Cardiac fibroblast (primary cell): ENCODE data around the gene KHSRP.
"Not testable (repeated sequence)": the region's sequence is repeated elsewhere in the genome, so short reads cannot be mapped to it uniquely, and the experiment has no call there.

Experiments
- DNase-seq, 2 donors: peaks; one replicate each; pipeline versions ENCODE4 v3.0.0 to v3.0.0-alpha.2; 2010; ENCODE audit warnings: low read depth in 2 of 2
- H3K4me3 ChIP-seq, 2 donors: replicated peaks in 1 of 2; 1 replicate in 1 of 2; 2 replicates in 1 of 2; pipeline ENCODE4 v1.5.1; 2011; ENCODE audit warnings: low read depth in 2 of 2, low read length in 2 of 2, mild to moderate bottlenecking in 2 of 2, moderate library complexity in 1 of 2
- CTCF ChIP-seq: IDR thresholded peaks from one replicate; pipeline ENCODE4 v1.5.1; 2011; ENCODE audit warnings: low read depth, mild to moderate bottlenecking, low read length, inconsistent platforms

The KHSRP gene

GRCh38 chr19:6439743-6440142, 15.1 kb upstream of the KHSRP start:
- H3K4me3 ChIP-seq, result no peak overlapping the region
- DNase-seq, result no peak
- TF ChIP-seq CTCF, result no peak

- TF ChIP-seq CTCF, result no peak
- no peak within 1 kb of the TSS for H3K4me3 ChIP-seq
- no peak for DNase-seq
These were observed 9.1 kb upstream of the KHSRP start, which contains the start of gene SLC25A41 for GRCh38 chr19:6433663-6434062. Gene SLC25A41 (minus strand): TSS chr19:6433763. CDS start chr19:6433693, 70 bp downstream.

- no peak overlapping the region for H3K4me3 ChIP-seq
- TF ChIP-seq CTCF, result no peak
- DNase-seq, result no peak
These were observed 8.6 kb upstream of the KHSRP start for GRCh38 chr19:6433165-6433564.

GRCh38 chr19:6431891-6432290, 7.3 kb upstream of the KHSRP start:
- DNase-seq, result no peak
- H3K4me3 ChIP-seq, result no peak overlapping the region
- no peak for TF ChIP-seq CTCF

GRCh38 chr19:6429419-6430221, 5.0 kb upstream of the KHSRP start:
- TF ChIP-seq CTCF, result no peak
- DNase-seq, result no peak
- H3K4me3 ChIP-seq, result no peak overlapping the region

GRCh38 chr19:6428692-6429418, 4.2 kb upstream of the KHSRP start:
- not testable (repeated sequence) for DNase-seq, H3K4me3 ChIP-seq

- TF ChIP-seq CTCF, result no peak
- DNase-seq, result no peak
- H3K4me3 ChIP-seq, result no peak overlapping the region
These were observed 2.5 kb upstream of the KHSRP start for GRCh38 chr19:6427131-6427530.
